H7 (cell line): ENCODE data around the gene AGT. TPM values are rescaled to one million over a fixed set of nuclear protein-coding genes. Genes with fewer than 3 reads are reported as not detected.
"Not testable (repeated sequence)": the region's sequence is repeated elsewhere in the genome, so short reads cannot be mapped to it uniquely, and the experiment has no call there.

Experiments used
- DNase-seq: peaks from one replicate; pipeline ENCODE4 v3.0.0; 2012
- H3K27me3 ChIP-seq: 2 replicates; pipeline ENCODE4 v1.6.0; 2011; ENCODE audit warnings: mild to moderate bottlenecking, low read length; ENCODE audit not compliant: control insufficient read depth, insufficient read depth
- H3K36me3 ChIP-seq: replicated peaks from 2 replicates; pipeline ENCODE4 v1.5.1; 2011; ENCODE audit warnings: low read length; ENCODE audit not compliant: control insufficient read depth, insufficient read depth
- H3K4me3 ChIP-seq: 2 replicates; pipeline ENCODE4 v1.5.1; 2011; ENCODE audit warnings: low read depth, mild to moderate bottlenecking, control low read depth, low read length, moderate library complexity; ENCODE audit not compliant: insufficient read depth
- total RNA-seq: library from RNA; depleted of rRNA; stranded (reverse); fragments of >200 nt; shearing (Covaris generic); gene quantifications from 2 replicates; pipeline ENCODE4 v1.2.3, GENCODE V29; 2014

AGT gene
- total RNA-seq, 1 experiment from 2014 or later, result 0.42 TPM

DNA sequence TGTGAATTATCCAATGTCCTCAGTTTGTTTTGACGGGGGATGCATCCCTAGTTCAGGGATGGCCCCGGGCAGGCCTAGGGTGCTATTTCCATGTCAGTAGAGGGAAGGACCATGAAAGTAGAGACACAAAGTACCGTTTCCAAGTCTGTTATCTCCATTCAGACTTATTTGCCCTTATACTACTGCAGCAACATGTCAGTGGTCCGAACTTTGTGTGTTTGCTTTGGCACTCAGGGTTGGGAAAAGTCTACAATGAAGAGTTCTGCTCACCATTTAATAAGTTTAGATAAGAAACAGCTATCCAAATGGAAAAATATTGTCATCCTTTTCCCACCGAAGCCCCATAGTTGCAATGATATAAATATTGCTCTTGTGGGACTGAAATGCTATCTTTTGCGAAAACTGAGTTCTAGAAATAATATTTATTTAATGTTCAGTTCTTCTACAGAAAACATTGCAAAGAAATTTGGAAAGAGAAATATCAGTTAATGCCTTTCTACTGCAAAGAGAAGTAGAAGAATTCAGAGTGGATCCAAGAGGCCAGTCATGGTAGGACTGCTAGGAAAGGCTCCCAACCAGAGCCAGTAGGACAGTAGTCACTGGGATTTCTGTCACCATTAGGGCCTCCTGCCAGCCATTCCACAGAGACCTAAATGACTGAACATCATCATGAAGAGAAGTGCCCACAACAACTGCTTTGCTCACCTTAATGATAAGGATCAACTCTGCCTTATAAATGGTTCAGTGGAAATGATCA lies 11.5 kb upstream of the AGT start:
- Histone ChIP-seq H3K27me3 (no peaks in the 10 kb centered on the region), H3K4me3 (no peak overlapping the region), H3K36me3 (no peaks in the 10 kb centered on the region)
- DNase-seq, result no peak

DNA sequence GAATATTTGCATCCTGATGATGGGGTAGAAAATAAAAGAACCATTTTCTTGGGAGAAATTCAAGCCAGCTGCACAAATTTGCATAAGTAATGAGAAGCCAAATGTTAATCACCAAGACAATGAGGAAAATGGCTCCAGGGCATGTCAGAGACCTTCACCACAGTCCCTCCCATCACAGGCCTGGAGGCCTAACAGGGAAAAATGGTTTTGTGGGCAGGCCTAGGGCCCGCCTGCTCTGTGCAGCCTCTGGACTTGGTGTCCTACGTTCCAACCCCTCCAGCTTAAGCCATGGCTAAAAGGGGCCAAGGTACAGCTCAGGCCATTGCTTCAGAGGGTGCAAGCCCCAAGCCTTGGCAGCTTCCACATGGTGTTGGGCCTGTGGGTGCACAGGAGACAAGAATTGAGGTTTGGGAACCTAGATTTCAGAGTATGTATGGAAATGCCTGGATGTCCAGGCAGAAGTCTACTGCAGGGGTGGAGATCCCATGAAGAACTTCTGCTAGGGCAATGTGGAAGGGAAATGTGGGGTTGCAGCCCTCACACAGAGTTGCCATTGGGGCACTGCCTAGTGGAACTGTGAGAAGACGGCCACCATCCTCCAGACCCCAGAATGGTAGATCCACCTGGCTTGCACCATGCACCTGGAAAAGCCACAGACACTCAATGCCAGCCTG lies 8.1 kb upstream of the AGT start:
- DNase-seq, result not testable (repeated sequence)

DNA sequence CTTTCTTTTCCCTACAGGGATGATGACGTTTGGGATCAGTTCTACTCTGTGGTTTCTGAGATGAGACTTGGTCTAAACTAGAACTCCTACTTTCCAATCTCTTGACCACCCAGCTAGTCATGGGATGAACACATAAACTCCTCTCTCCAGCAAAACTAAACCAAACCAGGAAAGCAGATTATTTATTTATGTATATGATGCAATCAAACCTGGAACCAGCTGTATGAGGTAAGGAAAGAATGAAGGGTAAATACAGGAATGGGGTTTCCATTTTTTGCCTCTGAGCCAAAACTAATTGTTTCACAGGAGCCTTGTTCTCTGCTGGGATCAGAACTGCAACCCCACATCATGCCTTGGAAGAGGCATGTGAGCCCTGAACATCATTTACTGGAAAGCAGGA lies 3.3 kb upstream of the AGT start:
- no peaks in the 10 kb centered on the region for H3K27me3 ChIP-seq
- DNase-seq, result no peak
- H3K4me3 ChIP-seq, result no peak overlapping the region
- H3K36me3 ChIP-seq, result no peaks in the 10 kb centered on the region

More for the DNA sequence above, 8.1 kb upstream of the AGT start:
- H3K4me3 ChIP-seq, H3K36me3 ChIP-seq, H3K27me3 ChIP-seq: not testable (repeated sequence)

GRCh38 chr1:230716453-230716852 lies 2.5 kb upstream of the AGT start:
- not testable (repeated sequence) for DNase-seq, H3K27me3 ChIP-seq, H3K36me3 ChIP-seq, H3K4me3 ChIP-seq

GRCh38 chr1:230715510-230715909 lies 1.6 kb upstream of the AGT start:
- H3K4me3 ChIP-seq, result no peak overlapping the region
- H3K36me3 ChIP-seq, result no peaks in the 10 kb centered on the region
- no peaks in the 10 kb centered on the region for H3K27me3 ChIP-seq
- no peak for DNase-seq

DNA sequence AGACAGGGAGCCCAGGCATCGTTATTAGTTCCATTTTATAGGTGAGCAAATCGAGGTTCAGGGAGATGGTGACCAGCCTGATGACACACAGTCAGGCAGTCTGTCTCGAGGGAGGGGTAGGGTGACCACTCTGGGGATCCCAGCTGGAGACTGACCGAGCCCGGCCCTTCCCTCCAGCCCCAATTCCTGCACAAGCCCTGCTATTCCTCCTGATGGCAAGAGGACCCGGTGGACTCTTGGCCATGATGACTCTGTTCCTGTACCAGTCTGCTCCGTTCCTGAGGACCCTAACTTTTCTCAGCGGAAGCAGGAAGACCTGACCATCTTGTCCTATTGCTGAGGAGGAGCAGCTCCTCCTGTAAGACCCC lies 391 bp downstream of the AGT start:
- H3K36me3 ChIP-seq, result no peaks in the 10 kb centered on the region
- H3K27me3 ChIP-seq, result no peaks in the 10 kb centered on the region
- DNase-seq, result no peak
- no peak overlapping the region for H3K4me3 ChIP-seq

DNA sequence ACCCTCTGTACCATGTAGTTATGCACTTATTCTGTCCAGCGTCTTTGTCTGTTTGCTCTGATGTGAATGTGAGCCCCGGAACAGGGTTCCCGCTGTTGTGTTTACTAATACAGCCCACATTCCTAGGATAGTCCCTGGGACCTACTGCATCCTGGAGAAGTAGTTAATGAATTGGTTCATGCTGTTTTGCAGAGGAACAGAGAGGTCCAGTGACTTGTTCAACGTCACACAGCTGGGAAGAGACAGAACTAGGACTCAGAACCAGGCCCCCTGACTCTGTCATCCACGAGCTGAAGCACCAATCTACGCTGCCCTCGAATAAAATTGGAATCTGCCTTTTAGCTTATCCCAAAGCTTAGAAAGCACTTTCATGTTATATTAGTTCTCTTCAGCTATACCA lies 784 bp downstream of the AGT start:
- Histone ChIP-seq H3K36me3 (no peaks in the 10 kb centered on the region), H3K4me3 (no peak overlapping the region), H3K27me3 (no peaks in the 10 kb centered on the region)
- DNase-seq, result no peak

GRCh38 chr1:230712470-230712942 lies 1.4 kb downstream of the AGT start:
- Histone ChIP-seq H3K4me3 (no peak overlapping the region), H3K27me3 (no peaks in the 10 kb centered on the region), H3K36me3 (no peaks in the 10 kb centered on the region)
- DNase-seq, result no peak

GRCh38 chr1:230711245-230711644 lies 2.7 kb downstream of the AGT start:
- DNase-seq, result no peak
- no peaks in the 10 kb centered on the region for H3K36me3 ChIP-seq
- no peak overlapping the region for H3K4me3 ChIP-seq
- no peaks in the 10 kb centered on the region for H3K27me3 ChIP-seq

DNA sequence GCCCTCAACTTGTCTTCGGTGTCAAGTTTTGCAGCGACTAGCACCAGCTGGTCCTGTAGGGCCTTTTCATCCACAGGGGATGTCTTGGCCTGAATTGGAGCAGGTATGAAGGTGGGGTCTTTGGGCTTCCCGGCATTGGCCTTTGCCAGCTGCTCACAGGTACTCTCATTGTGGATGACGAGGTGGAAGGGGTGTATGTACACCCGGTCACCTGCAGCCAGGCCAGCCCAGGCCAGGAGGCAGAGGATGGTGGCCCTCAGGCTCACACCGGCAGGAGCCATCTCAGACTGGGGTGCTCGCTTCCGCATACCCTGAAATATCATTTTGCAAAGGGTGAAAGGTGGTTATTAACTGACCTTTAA lies 3.4 kb downstream of the AGT start:
- Histone ChIP-seq H3K4me3 (no peak overlapping the region), H3K27me3 (no peaks in the 10 kb centered on the region), H3K36me3 (no peaks in the 10 kb centered on the region)
- no peak for DNase-seq

DNA sequence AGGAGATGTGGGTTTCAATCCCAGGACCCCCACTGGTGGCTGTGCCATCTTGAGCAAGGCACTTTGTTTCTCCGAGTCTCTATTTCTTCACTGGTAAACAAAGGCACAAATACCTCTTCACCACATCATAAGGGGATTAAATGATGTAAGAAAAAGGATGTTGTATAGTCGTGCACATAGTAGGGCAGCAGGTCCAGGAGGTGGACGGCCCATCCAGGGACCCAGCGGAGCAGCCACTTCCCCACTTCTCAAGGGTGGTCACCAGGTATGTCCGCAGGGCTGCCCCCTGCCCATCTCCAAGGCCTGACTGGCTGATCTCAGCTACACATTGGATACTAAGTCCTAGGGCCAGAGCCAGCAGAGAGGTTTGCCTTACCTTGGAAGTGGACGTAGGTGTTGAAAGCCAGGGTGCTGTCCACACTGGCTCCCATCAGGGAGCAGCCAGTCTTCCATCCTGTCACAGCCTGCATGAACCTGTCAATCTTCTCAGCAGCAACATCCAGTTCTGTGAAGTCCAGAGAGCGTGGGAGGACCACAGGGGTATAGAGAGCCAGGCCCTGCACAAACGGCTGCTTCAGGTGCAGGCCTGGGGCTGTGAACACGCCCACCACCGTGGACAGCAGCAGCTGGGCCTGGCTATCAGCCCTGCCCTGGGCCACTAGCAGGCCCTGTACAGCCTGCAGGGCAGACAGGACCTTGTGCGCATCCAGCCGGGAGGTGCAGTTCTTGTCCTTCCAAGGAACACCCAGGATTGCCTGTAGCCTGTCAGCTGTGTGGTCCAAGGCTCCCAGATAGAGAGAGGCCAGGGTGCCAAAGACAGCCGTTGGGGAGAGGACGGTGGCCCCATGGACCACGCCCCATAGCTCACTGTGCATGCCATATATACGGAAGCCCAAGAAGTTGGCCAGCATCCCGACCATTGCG lies 4.0 kb downstream of the AGT start:
- no peaks in the 10 kb centered on the region for H3K36me3 ChIP-seq
- no peak for DNase-seq

GRCh38 chr1:230708631-230709580 lies 5.0 kb downstream of the AGT start:
- H3K36me3 ChIP-seq, result no peaks in the 10 kb centered on the region
- no peaks in the 10 kb centered on the region; the same call in 1 of the 2 replicates for H3K27me3 ChIP-seq
- no peak for DNase-seq
- H3K4me3 ChIP-seq, result no peak overlapping the region

More for the DNA sequence above, 4.0 kb downstream of the AGT start:
- no peak overlapping the region for H3K4me3 ChIP-seq
- no peaks in the 10 kb centered on the region for H3K27me3 ChIP-seq

DNA sequence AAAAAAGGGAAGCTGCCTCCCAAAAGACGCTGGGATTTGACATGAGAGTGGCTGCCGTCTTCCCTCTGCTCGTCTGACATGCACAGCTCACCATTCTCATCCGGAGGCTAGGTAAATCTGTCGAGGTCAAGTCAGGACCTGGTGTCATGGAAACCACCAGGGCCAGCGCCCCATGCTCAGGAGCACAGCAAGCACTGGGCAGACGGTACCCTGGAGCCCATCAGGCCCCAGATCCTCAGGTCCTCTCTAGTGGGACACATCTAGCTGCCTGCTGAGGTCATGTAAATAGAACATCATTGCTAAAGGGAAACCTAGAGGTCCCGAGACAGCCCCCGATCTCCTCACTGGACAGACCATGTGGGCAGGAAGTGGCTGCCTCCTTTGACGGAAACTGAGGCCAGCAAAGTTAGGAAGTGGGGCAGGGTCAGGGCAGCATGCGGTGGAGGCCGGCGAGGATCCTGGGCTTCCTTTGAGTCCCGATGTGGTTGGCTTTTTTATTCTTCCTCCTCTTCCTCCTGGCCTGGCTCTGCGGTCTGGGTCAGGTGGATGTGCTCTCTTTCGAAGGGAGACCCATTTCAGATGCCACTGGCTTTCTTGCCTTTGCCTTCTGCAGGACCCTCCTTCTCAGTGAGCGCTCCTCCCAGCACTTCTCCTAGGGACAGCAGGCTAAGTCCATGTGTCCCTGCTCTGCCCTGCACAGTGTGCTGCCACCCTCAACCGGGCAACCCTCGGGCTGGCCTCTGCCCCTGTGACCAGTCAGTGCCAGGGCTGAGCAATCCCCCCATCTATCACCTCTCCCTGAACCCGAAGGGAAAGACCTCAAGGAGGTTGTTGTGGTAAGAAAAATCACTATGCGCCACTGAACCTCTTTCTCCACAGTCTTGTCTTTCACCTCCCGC lies 5.9 kb downstream of the AGT start:
- no peak for DNase-seq
- Histone ChIP-seq H3K36me3 (no peaks in the 10 kb centered on the region), H3K27me3 (no peaks in the 10 kb centered on the region; the same call in 1 of the 2 replicates), H3K4me3 (no peak overlapping the region)
